EH (cell line): ENCODE data around the gene PSMB9.
"Not testable (repeated sequence)": the region's sequence is repeated elsewhere in the genome, so short reads cannot be mapped to it uniquely, and the experiment has no call there.

Source experiments
- DNase-seq: peaks from one replicate; pipeline ENCODE4 v3.0.0-alpha.2; 2015; ENCODE audit warnings: low read depth

The PSMB9 gene

GRCh38 chr6:32853541-32854375 lies at the start of gene PSMB9, which contains the start of gene TAP1:
Gene PSMB9 (plus strand): TSS chr6:32854192. CDS start chr6:32854230, 38 bp downstream.
Gene TAP1 (minus strand): TSS chr6:32853704. CDS start chr6:32853636, 68 bp downstream.
- DNase-seq: peak; percentile 95

GRCh38 chr6:32805404-32805803 lies 48.6 kb upstream of the PSMB9 start:
- not testable (repeated sequence) for DNase-seq

GRCh38 chr6:32807020-32807580 lies 46.9 kb upstream of the PSMB9 start:
- DNase-seq: no peak

- no peak for DNase-seq
Measured at GRCh38 chr6:32809171-32809570, 44.8 kb upstream of the PSMB9 start.

DNA sequence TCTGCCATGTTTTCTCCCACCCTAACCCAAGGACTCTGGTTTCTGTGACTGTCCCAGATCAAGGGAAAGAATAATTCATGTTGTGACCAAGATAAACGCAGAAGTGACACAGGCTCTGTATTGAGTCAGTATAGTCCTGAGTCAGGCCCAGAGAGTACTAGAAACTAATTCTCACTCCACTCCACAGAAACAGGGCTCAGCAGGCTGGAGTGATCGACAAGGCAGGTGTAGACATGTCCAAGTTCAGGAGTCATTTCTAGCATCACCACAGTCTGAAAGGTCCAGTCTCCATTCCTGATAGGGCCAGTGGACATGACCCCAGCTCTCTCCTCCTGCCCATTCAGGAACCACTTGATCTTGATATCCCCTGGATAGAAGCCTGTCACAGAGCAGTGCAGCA lies 39.8 kb upstream of the PSMB9 start:
- no peak for DNase-seq

DNA sequence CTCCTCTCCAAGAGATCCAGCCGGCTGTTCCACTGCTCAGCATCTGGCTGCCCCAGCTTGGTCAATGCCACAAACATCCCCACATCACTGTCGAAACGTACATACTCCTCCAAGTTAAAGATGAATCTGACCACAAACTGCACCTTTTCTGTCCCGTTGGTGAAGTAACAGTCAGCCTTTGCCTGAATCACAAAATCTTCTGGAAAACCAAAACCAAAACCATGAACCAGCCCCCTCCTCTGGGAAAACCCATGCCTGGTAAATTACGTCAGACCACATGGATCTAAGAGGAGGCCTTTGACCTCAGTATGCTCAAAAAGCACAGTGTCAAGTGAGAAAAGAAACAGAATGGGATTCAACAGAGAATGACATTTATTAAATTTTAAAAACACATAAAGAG lies 38.9 kb upstream of the PSMB9 start:
- DNase-seq: peak; percentile 12

GRCh38 chr6:32815996-32816395 lies 38.0 kb upstream of the PSMB9 start:
- no peak for DNase-seq

GRCh38 chr6:32816746-32817204 lies 37.2 kb upstream of the PSMB9 start, which contains the start of gene HLA-DOB:
Gene HLA-DOB (minus strand): TSS chr6:32817002. CDS start chr6:32816951, 51 bp downstream.
- peak; percentile 24 for DNase-seq

GRCh38 chr6:32818867-32819266 lies 35.1 kb upstream of the PSMB9 start:
- DNase-seq: no peak

- peak; percentile 85 for DNase-seq
Measured at GRCh38 chr6:32819729-32820128, 34.3 kb upstream of the PSMB9 start.

GRCh38 chr6:32825966-32826365 lies 28.0 kb upstream of the PSMB9 start:
- DNase-seq: peak; percentile 72

DNA sequence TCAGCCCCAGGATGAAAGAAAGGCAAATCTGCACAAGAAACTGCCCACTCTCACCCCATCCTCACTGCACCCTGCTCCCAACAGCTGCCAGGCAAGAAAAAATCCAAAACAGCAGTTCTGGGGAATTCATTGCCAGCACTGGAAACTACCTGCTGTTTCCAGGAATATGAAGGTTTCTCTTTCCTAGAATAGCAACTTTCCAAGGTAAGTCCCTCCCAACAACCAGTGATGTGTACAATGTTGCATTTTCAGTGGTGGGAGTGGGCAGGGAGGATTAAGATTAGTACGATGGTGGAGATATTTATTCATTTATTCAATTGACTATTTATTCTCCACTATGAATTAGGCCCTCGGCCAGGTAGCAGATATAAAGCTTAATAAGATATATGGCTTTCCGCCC lies 27.0 kb upstream of the PSMB9 start:
- DNase-seq: no peak

DNA sequence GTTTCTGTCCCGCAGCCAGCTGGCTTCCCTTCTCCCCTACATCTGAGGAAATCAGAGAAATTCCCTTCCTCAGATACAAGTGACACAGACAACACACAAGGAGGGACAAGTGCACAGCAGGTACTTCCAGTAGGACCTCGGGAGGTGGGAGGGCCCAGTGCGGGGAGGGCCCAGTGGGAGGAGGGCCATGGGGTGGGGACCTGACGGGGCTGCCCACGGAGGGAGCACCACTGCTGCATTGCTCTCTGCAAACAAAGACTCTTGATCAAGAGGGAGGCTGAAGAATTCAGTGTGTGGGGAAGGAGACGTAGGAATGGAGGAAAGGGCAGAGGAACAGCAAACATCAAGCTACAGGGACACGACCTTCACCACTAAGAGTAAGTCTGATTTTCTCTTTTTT lies 24.5 kb upstream of the PSMB9 start:
- DNase-seq: no peak

DNA sequence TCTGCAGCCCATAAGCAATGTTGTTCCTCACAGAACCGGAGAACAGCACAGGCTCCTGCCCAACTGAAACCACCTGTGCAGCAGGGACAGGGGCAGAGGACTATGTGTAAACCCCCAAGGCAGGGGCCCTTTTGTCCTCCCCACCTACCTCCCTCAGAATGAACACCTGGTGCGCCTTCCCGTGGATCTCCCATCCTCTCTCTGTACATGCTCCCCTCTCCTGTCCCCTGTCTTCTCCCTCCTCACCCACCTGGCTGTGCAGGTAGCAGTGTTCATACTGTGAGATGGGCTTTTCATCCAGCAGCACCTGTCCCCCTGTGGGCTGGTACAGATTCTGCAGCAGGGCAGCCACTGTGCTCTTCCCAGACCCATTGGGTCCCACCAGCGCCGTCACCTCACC lies 24.0 kb upstream of the PSMB9 start:
- DNase-seq: no peak

- DNase-seq: no peak
Measured at GRCh38 chr6:32830936-32831335, 23.1 kb upstream of the PSMB9 start.

GRCh38 chr6:32832535-32832934 lies 21.5 kb upstream of the PSMB9 start:
- no peak for DNase-seq

GRCh38 chr6:32833664-32834063 lies 20.3 kb upstream of the PSMB9 start:
- no peak for DNase-seq

DNA sequence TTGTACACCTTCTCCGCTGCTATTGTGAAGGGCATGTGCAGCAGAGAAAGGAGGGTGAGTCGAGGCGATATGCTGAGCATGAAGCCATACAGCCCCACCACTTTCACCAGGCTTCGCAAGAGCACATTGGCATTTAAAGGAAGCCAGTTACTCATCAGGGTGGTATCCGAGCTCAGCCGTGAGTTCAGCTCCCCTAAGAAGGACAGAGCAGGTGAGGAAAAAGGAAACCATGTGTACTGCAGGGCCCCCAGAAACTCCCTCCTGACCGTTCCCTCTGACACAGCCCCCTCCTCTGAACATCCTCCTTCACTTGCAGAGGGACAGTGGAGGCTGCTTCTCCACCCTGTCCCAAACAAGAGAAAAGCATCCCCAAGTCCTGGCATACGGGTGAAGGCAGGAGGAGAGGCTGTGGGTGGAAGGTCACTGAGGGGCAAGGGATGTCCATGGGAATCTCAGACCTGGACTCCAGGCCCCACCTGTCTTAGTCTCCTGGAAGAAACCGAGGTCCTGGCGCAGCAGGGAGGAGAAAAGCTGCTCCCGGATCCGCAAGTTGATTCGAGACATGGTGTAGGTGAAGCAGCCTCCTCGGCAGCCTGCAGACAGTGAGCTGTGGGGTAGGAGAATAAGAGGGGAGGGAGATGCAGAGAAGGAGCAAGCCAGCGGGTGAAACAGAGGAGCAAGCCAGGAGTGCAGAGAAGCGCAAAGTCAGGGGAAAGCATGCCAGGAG lies 18.7 kb upstream of the PSMB9 start:
- no peak for DNase-seq

GRCh38 chr6:32836873-32837272 lies 17.1 kb upstream of the PSMB9 start:
- DNase-seq: no peak

DNA sequence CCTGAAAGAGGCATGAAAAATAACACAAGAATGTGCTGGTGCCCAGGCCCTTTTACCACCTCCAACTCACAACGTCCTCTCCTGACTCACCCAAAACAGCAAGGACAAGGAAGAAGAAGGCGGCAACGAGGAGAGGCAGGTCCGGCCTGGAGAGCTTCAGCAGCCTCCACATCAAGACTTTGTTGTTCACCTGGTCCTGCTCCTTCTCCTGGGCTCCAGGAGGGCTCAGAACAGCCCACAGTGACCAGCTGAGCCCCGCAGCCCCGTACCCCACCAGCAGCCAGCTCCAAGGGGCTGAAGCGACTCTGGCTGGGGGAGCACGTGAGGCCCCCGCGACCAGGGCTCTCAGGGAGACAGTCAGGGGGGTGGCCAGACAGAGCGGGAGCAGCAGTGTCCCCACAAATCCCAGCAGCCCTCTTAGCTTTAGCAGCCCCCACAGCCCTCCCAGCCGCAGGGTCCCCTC lies 16.3 kb upstream of the PSMB9 start:
- DNase-seq: peak; percentile 7

DNA sequence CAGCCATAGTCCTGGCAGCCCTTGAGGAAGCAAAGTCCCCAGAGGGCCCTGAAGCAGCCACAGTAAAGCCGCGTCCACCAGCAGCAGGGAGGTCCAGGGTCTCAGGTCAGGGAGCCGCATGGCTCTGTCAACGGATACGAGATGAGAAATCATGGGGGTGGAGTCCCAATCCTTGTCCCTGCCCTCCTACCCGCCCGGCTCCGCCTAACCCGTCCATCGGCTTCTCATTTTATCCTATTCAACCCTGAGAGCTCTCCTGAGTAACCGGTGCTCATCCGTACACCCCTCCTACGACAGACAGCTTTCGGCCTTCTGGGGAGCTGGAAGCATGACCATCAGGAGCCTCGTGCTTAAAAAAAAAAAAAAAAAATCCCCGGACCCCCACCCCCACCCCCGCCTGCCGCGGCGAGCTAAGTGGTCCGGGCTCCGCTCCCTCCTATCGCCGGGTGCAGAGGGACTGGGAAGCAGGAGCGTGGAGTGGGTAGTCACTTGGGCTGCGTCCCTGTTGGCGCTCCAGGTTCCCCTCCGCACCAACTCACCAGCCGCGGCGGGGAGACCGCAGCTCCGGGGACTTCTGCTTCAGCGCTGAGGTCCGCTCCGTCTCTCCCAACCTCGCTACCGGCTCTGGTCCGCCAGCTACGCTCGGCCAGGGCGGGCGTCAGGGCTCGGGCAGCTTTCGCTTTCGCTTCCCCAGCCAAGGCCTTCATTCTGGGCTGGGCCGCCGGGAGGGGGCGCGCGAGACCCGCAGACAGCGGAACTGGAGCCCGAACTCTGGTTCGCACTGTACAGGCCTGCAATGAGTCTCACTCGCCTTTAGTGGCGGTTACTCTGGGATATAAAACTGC lies 15.7 kb upstream of the PSMB9 start, which contains the start of gene TAP2:
TSS of gene TAP2 (minus strand) at position 626 of the 845 bp plus-strand sequence. CDS start at position 120, 506 bp downstream.
- peak; percentile 92 for DNase-seq
